H9 (cell line): ENCODE data around the gene KTN1. TPM values are rescaled to one million over a fixed set of nuclear protein-coding genes. Genes with fewer than 3 reads are reported as not detected.

Source experiments
- DNase-seq: peaks from one replicate; pipeline ENCODE4 v3.0.0-alpha.2; 2017
- H2AFZ ChIP-seq: one replicate; pipeline ENCODE4 v1.6.1; 2013; ENCODE audit warnings: mild to moderate bottlenecking, low read length, control low read depth, moderate library complexity
- H2AK5ac ChIP-seq: 2 replicates; pipeline ENCODE4 v1.6.1; 2013; ENCODE audit warnings: low read length, control low read depth, mixed read lengths; ENCODE audit not compliant: insufficient read length
- H2BK120ac ChIP-seq: one replicate; pipeline ENCODE4 v1.6.1; 2013; ENCODE audit warnings: low read depth, mild to moderate bottlenecking, low read length, control low read depth, inconsistent platforms; ENCODE audit not compliant: poor library complexity, severe bottlenecking
- H2BK12ac ChIP-seq: 2 replicates; pipeline ENCODE4 v1.6.1; 2013; ENCODE audit warnings: low read length, control low read depth, mixed read lengths, low read depth; ENCODE audit not compliant: insufficient read length
- H2BK15ac ChIP-seq: 2 replicates; pipeline ENCODE4 v1.6.1; 2013; ENCODE audit warnings: low read depth, low read length, control low read depth
- H2BK20ac ChIP-seq: one replicate; pipeline ENCODE4 v1.6.1; 2013; ENCODE audit warnings: low read depth, mild to moderate bottlenecking, low read length, control low read depth, inconsistent platforms; ENCODE audit not compliant: poor library complexity, severe bottlenecking
- H2BK5ac ChIP-seq: 2 replicates; pipeline ENCODE4 v1.6.1; 2013; ENCODE audit warnings: low read length, control low read depth, mixed read lengths; ENCODE audit not compliant: insufficient read length
- H3K14ac ChIP-seq: 2 replicates; pipeline ENCODE4 v1.6.1; 2013; ENCODE audit warnings: low read length, control low read depth; ENCODE audit not compliant: insufficient read depth
- H3K18ac ChIP-seq: 2 replicates; pipeline ENCODE4 v1.6.1; 2013; ENCODE audit warnings: low read depth, mild to moderate bottlenecking, mixed read lengths, low read length, control low read depth; ENCODE audit not compliant: insufficient read length
- H3K23ac ChIP-seq: 2 replicates; pipeline ENCODE4 v1.6.1; 2013; ENCODE audit warnings: low read length, control low read depth, mixed read lengths, low read depth; ENCODE audit not compliant: insufficient read length
- H3K23me2 ChIP-seq: 2 replicates; pipeline ENCODE4 v1.6.1; 2013; ENCODE audit warnings: low read depth, mild to moderate bottlenecking, mixed read lengths, low read length, control low read depth; ENCODE audit not compliant: insufficient read length, poor library complexity, severe bottlenecking
- H3K27ac ChIP-seq: 2 replicates; pipeline ENCODE4 v1.5.1; 2013; ENCODE audit warnings: low read length, control low read depth, mixed read lengths, low read depth; ENCODE audit not compliant: insufficient read length
- H3K27me3 ChIP-seq: 2 replicates; pipeline ENCODE4 v1.6.1; 2013; ENCODE audit warnings: low read length, control low read depth, inconsistent platforms; ENCODE audit not compliant: insufficient read depth
- H3K4ac ChIP-seq: 2 replicates; pipeline ENCODE4 v1.6.1; 2013; ENCODE audit warnings: low read depth, mild to moderate bottlenecking, control low read depth, inconsistent platforms, low read length, moderate library complexity
- H3K4me1 ChIP-seq: 2 replicates; pipeline ENCODE4 v1.6.1; 2013; ENCODE audit warnings: low read length, control low read depth, inconsistent platforms; ENCODE audit not compliant: insufficient read depth
- H3K4me2 ChIP-seq: 2 replicates; pipeline ENCODE4 v1.6.1; 2013; ENCODE audit warnings: low read length, control low read depth, mixed read lengths; ENCODE audit not compliant: insufficient read length, insufficient read depth
- H3K56ac ChIP-seq: 2 replicates; pipeline ENCODE4 v1.6.1; 2013; ENCODE audit warnings: low read depth, mild to moderate bottlenecking, mixed read lengths, low read length, control low read depth; ENCODE audit not compliant: insufficient read length
- H3K79me1 ChIP-seq: 2 replicates; pipeline ENCODE4 v1.6.1; 2013; ENCODE audit warnings: low read depth, mild to moderate bottlenecking, moderate library complexity, low read length, control low read depth, inconsistent platforms; ENCODE audit not compliant: insufficient read depth, poor library complexity, severe bottlenecking
- H3K79me2 ChIP-seq: 2 replicates; pipeline ENCODE4 v1.6.1; 2013; ENCODE audit warnings: low read length, control low read depth, inconsistent platforms; ENCODE audit not compliant: insufficient read depth
- H3K9ac ChIP-seq: 2 replicates; pipeline ENCODE4 v1.6.1; 2013; ENCODE audit warnings: low read length, control low read depth, mixed read lengths; ENCODE audit not compliant: insufficient read length; ENCODE audit errors: extremely low read depth
- H3K9me3 ChIP-seq: one replicate; pipeline ENCODE4 v1.6.1; 2013; ENCODE audit warnings: low read depth, low read length, inconsistent platforms; ENCODE audit not compliant: control insufficient read depth
- H3T11ph ChIP-seq: one replicate; pipeline ENCODE4 v1.6.1; 2013; ENCODE audit warnings: mild to moderate bottlenecking, low read length, control low read depth, inconsistent platforms
- H4K20me1 ChIP-seq: one replicate; pipeline ENCODE4 v1.6.1; 2013; ENCODE audit not compliant: control insufficient read depth, insufficient read length, insufficient read depth
- H4K5ac ChIP-seq: 2 replicates; pipeline ENCODE4 v1.6.1; 2013; ENCODE audit warnings: low read depth, mild to moderate bottlenecking, mixed read lengths, low read length, control low read depth; ENCODE audit not compliant: insufficient read length
- H4K8ac ChIP-seq: replicated peaks from 2 replicates; pipeline ENCODE4 v1.6.1; 2013; ENCODE audit warnings: low read length, control low read depth, mixed read lengths, low read depth; ENCODE audit not compliant: insufficient read length
- H4K91ac ChIP-seq: 2 replicates; pipeline ENCODE4 v1.6.1; 2013; ENCODE audit warnings: low read depth, mild to moderate bottlenecking, moderate library complexity, mixed read lengths, low read length, control low read depth; ENCODE audit not compliant: insufficient read length
- H3K27ac Mint-ChIP-seq, 3 experiments: 2 replicates in 2 of 3; 3 replicates in 1 of 3; pipeline ENCODE4 v1.8.0; 2020 to 2021; ENCODE audit warnings: mixed read lengths in 3 of 3, mild to moderate bottlenecking in 1 of 3, moderate library complexity in 1 of 3
- H3K27me3 Mint-ChIP-seq: 2 replicates; pipeline ENCODE4 v1.8.0; 2021; ENCODE audit warnings: low read depth, mild to moderate bottlenecking, moderate library complexity, mixed read lengths
- H3K36me3 Mint-ChIP-seq, 3 experiments: 2 replicates in 2 of 3; 3 replicates in 1 of 3; pipeline ENCODE4 v1.8.0; 2020 to 2021; ENCODE audit warnings: low read depth in 3 of 3, mixed read lengths in 3 of 3; ENCODE audit not compliant: insufficient read depth in 1 of 3
- H3K4me1 Mint-ChIP-seq, 2 experiments: 2 replicates each; pipeline ENCODE4 v1.8.0; 2020; ENCODE audit warnings: mixed read lengths in 2 of 2
- H3K4me3 Mint-ChIP-seq, 2 experiments: 2 replicates in 1 of 2; 3 replicates in 1 of 2; pipeline ENCODE4 v1.8.0; 2020 to 2021; ENCODE audit warnings: mild to moderate bottlenecking in 2 of 2, mixed read lengths in 2 of 2, moderate library complexity in 1 of 2
- H3K9me3 Mint-ChIP-seq, 2 experiments: 2 replicates in 1 of 2; 3 replicates in 1 of 2; pipeline ENCODE4 v1.8.0; 2020; ENCODE audit warnings: mild to moderate bottlenecking in 2 of 2, mixed read lengths in 2 of 2, moderate library complexity in 1 of 2
- CTCF ChIP-seq: fragments of 200-600 bp; sonication (generic); conservative IDR thresholded peaks from 3 replicates; pipeline ENCODE4 v1.8.0; 2021; ENCODE audit warnings: antibody characterized with exemption, mild to moderate bottlenecking
- WGBS: extraction: QIAGEN DNeasy Blood & Tissue Kit; methylation state at CpG from one replicate; pipeline ENCODE4 v1.1.7; 2013; ENCODE audit warnings: missing lambda C conversion rate, low lambda C conversion rate, mixed read lengths; ENCODE audit not compliant: insufficient read length; ENCODE audit errors: extremely low coverage; 5-methylcytosine and 5-hydroxymethylcytosine counted together
- total RNA-seq: library from RNA; stranded (reverse); gene quantifications from 2 replicates; pipeline ENCODE4 v1.2.1, GENCODE V29; 2021

Gene KTN1
- total RNA-seq, 1 experiment from 2014 or later: 128 TPM

- Mint-ChIP-seq H3K4me3 (no peak overlapping the region), H3K9me3 (peaks cover 6 to 8% of the 10 kb centered on the region in 2 experiments), H3K4me1 (no peaks in the 10 kb centered on the region), H3K36me3 (peaks cover 2 to 8% (median 7%) of the 10 kb centered on the region in 3 experiments; a peak in 3 of 7 replicates), H3K27me3 (no peaks in the 10 kb centered on the region), H3K27ac (no peak overlapping the region; a peak in 1 of 7 replicates)
- H3K9ac ChIP-seq: no peak overlapping the region
- no peaks in the 10 kb centered on the region for H3K79me2 ChIP-seq
- no peak overlapping the region for H2BK20ac ChIP-seq
- no peak overlapping the region for H4K5ac ChIP-seq
- no peaks in the 10 kb centered on the region for H3K23me2 ChIP-seq
- no peak overlapping the region for H3K18ac ChIP-seq
- no peak overlapping the region for H2AFZ ChIP-seq
- H3K79me1 ChIP-seq: no peaks in the 10 kb centered on the region
- no peak overlapping the region for H3K27ac ChIP-seq
- no peaks in the 10 kb centered on the region for H3K4me1 ChIP-seq
- peak; percentile 55 for TF ChIP-seq CTCF
- DNase-seq: no peak
- no peak overlapping the region for H2BK120ac ChIP-seq
- no peak overlapping the region for H2BK15ac ChIP-seq
- H2BK5ac ChIP-seq: no peak overlapping the region
- no peak overlapping the region for H3K4ac ChIP-seq
- no peak overlapping the region for H3K23ac ChIP-seq
- H3K56ac ChIP-seq: no peak overlapping the region
- WGBS: no CpG with 5 or more reads among the region's 7 CpGs
- H4K91ac ChIP-seq: no peak overlapping the region
- H2BK12ac ChIP-seq: no peak overlapping the region
- H3K9me3 ChIP-seq: no peaks in the 10 kb centered on the region
- H2AK5ac ChIP-seq: no peak overlapping the region
- H3T11ph ChIP-seq: no peak overlapping the region
- H3K27me3 ChIP-seq: no peaks in the 10 kb centered on the region
- H3K14ac ChIP-seq: no peak overlapping the region
- H3K4me2 ChIP-seq: no peak overlapping the region
- H4K8ac ChIP-seq: no peak overlapping the region
- H4K20me1 ChIP-seq: no peaks in the 10 kb centered on the region
Measured at GRCh38 chr14:55532645-55533344, 47.2 kb upstream of the KTN1 start.
